H9 (cell line): ENCODE results near the gene SMPD4. TPM values are rescaled to one million over a fixed set of nuclear protein-coding genes. Genes with fewer than 3 reads are reported as not detected.
"Not testable (repeated sequence)": the region's sequence is repeated elsewhere in the genome, so short reads cannot be mapped to it uniquely, and the experiment has no call there.

Source experiments
- DNase-seq: peaks from one replicate; pipeline ENCODE4 v3.0.0-alpha.2; 2017
- H2AFZ ChIP-seq: one replicate; pipeline ENCODE4 v1.6.1; 2013; ENCODE audit warnings: mild to moderate bottlenecking, low read length, control low read depth, moderate library complexity
- H2AK5ac ChIP-seq: 2 replicates; pipeline ENCODE4 v1.6.1; 2013; ENCODE audit warnings: low read length, control low read depth, mixed read lengths; ENCODE audit not compliant: insufficient read length
- H2BK120ac ChIP-seq: one replicate; pipeline ENCODE4 v1.6.1; 2013; ENCODE audit warnings: low read depth, mild to moderate bottlenecking, low read length, control low read depth, inconsistent platforms; ENCODE audit not compliant: poor library complexity, severe bottlenecking
- H2BK12ac ChIP-seq: 2 replicates; pipeline ENCODE4 v1.6.1; 2013; ENCODE audit warnings: low read length, control low read depth, mixed read lengths, low read depth; ENCODE audit not compliant: insufficient read length
- H2BK15ac ChIP-seq: 2 replicates; pipeline ENCODE4 v1.6.1; 2013; ENCODE audit warnings: low read depth, low read length, control low read depth
- H2BK20ac ChIP-seq: one replicate; pipeline ENCODE4 v1.6.1; 2013; ENCODE audit warnings: low read depth, mild to moderate bottlenecking, low read length, control low read depth, inconsistent platforms; ENCODE audit not compliant: poor library complexity, severe bottlenecking
- H2BK5ac ChIP-seq: 2 replicates; pipeline ENCODE4 v1.6.1; 2013; ENCODE audit warnings: low read length, control low read depth, mixed read lengths; ENCODE audit not compliant: insufficient read length
- H3K14ac ChIP-seq: 2 replicates; pipeline ENCODE4 v1.6.1; 2013; ENCODE audit warnings: low read length, control low read depth; ENCODE audit not compliant: insufficient read depth
- H3K18ac ChIP-seq: 2 replicates; pipeline ENCODE4 v1.6.1; 2013; ENCODE audit warnings: low read depth, mild to moderate bottlenecking, mixed read lengths, low read length, control low read depth; ENCODE audit not compliant: insufficient read length
- H3K23ac ChIP-seq: 2 replicates; pipeline ENCODE4 v1.6.1; 2013; ENCODE audit warnings: low read length, control low read depth, mixed read lengths, low read depth; ENCODE audit not compliant: insufficient read length
- H3K23me2 ChIP-seq: 2 replicates; pipeline ENCODE4 v1.6.1; 2013; ENCODE audit warnings: low read depth, mild to moderate bottlenecking, mixed read lengths, low read length, control low read depth; ENCODE audit not compliant: insufficient read length, poor library complexity, severe bottlenecking
- H3K27ac ChIP-seq: 2 replicates; pipeline ENCODE4 v1.5.1; 2013; ENCODE audit warnings: low read length, control low read depth, mixed read lengths, low read depth; ENCODE audit not compliant: insufficient read length
- H3K27me3 ChIP-seq: 2 replicates; pipeline ENCODE4 v1.6.1; 2013; ENCODE audit warnings: low read length, control low read depth, inconsistent platforms; ENCODE audit not compliant: insufficient read depth
- H3K4ac ChIP-seq: 2 replicates; pipeline ENCODE4 v1.6.1; 2013; ENCODE audit warnings: low read depth, mild to moderate bottlenecking, control low read depth, inconsistent platforms, low read length, moderate library complexity
- H3K4me1 ChIP-seq: 2 replicates; pipeline ENCODE4 v1.6.1; 2013; ENCODE audit warnings: low read length, control low read depth, inconsistent platforms; ENCODE audit not compliant: insufficient read depth
- H3K4me2 ChIP-seq: 2 replicates; pipeline ENCODE4 v1.6.1; 2013; ENCODE audit warnings: low read length, control low read depth, mixed read lengths; ENCODE audit not compliant: insufficient read length, insufficient read depth
- H3K56ac ChIP-seq: 2 replicates; pipeline ENCODE4 v1.6.1; 2013; ENCODE audit warnings: low read depth, mild to moderate bottlenecking, mixed read lengths, low read length, control low read depth; ENCODE audit not compliant: insufficient read length
- H3K79me1 ChIP-seq: 2 replicates; pipeline ENCODE4 v1.6.1; 2013; ENCODE audit warnings: low read depth, mild to moderate bottlenecking, moderate library complexity, low read length, control low read depth, inconsistent platforms; ENCODE audit not compliant: insufficient read depth, poor library complexity, severe bottlenecking
- H3K79me2 ChIP-seq: 2 replicates; pipeline ENCODE4 v1.6.1; 2013; ENCODE audit warnings: low read length, control low read depth, inconsistent platforms; ENCODE audit not compliant: insufficient read depth
- H3K9ac ChIP-seq: 2 replicates; pipeline ENCODE4 v1.6.1; 2013; ENCODE audit warnings: low read length, control low read depth, mixed read lengths; ENCODE audit not compliant: insufficient read length; ENCODE audit errors: extremely low read depth
- H3K9me3 ChIP-seq: one replicate; pipeline ENCODE4 v1.6.1; 2013; ENCODE audit warnings: low read depth, low read length, inconsistent platforms; ENCODE audit not compliant: control insufficient read depth
- H3T11ph ChIP-seq: one replicate; pipeline ENCODE4 v1.6.1; 2013; ENCODE audit warnings: mild to moderate bottlenecking, low read length, control low read depth, inconsistent platforms
- H4K20me1 ChIP-seq: one replicate; pipeline ENCODE4 v1.6.1; 2013; ENCODE audit not compliant: control insufficient read depth, insufficient read length, insufficient read depth
- H4K5ac ChIP-seq: 2 replicates; pipeline ENCODE4 v1.6.1; 2013; ENCODE audit warnings: low read depth, mild to moderate bottlenecking, mixed read lengths, low read length, control low read depth; ENCODE audit not compliant: insufficient read length
- H4K8ac ChIP-seq: replicated peaks from 2 replicates; pipeline ENCODE4 v1.6.1; 2013; ENCODE audit warnings: low read length, control low read depth, mixed read lengths, low read depth; ENCODE audit not compliant: insufficient read length
- H4K91ac ChIP-seq: 2 replicates; pipeline ENCODE4 v1.6.1; 2013; ENCODE audit warnings: low read depth, mild to moderate bottlenecking, moderate library complexity, mixed read lengths, low read length, control low read depth; ENCODE audit not compliant: insufficient read length
- H3K27ac Mint-ChIP-seq, 3 experiments: 2 replicates in 2 of 3; 3 replicates in 1 of 3; pipeline ENCODE4 v1.8.0; 2020 to 2021; ENCODE audit warnings: mixed read lengths in 3 of 3, mild to moderate bottlenecking in 1 of 3, moderate library complexity in 1 of 3
- H3K27me3 Mint-ChIP-seq: 2 replicates; pipeline ENCODE4 v1.8.0; 2021; ENCODE audit warnings: low read depth, mild to moderate bottlenecking, moderate library complexity, mixed read lengths
- H3K36me3 Mint-ChIP-seq, 3 experiments: 2 replicates in 2 of 3; 3 replicates in 1 of 3; pipeline ENCODE4 v1.8.0; 2020 to 2021; ENCODE audit warnings: low read depth in 3 of 3, mixed read lengths in 3 of 3; ENCODE audit not compliant: insufficient read depth in 1 of 3
- H3K4me1 Mint-ChIP-seq, 2 experiments: 2 replicates each; pipeline ENCODE4 v1.8.0; 2020; ENCODE audit warnings: mixed read lengths in 2 of 2
- H3K4me3 Mint-ChIP-seq, 2 experiments: 2 replicates in 1 of 2; 3 replicates in 1 of 2; pipeline ENCODE4 v1.8.0; 2020 to 2021; ENCODE audit warnings: mild to moderate bottlenecking in 2 of 2, mixed read lengths in 2 of 2, moderate library complexity in 1 of 2
- H3K9me3 Mint-ChIP-seq, 2 experiments: 2 replicates in 1 of 2; 3 replicates in 1 of 2; pipeline ENCODE4 v1.8.0; 2020; ENCODE audit warnings: mild to moderate bottlenecking in 2 of 2, mixed read lengths in 2 of 2, moderate library complexity in 1 of 2
- WGBS: extraction: QIAGEN DNeasy Blood & Tissue Kit; methylation state at CpG from one replicate; pipeline ENCODE4 v1.1.7; 2013; ENCODE audit warnings: missing lambda C conversion rate, low lambda C conversion rate, mixed read lengths; ENCODE audit not compliant: insufficient read length; ENCODE audit errors: extremely low coverage; 5-methylcytosine and 5-hydroxymethylcytosine counted together
- total RNA-seq: library from RNA; stranded (reverse); gene quantifications from 2 replicates; pipeline ENCODE4 v1.2.1, GENCODE V29; 2021

The SMPD4 gene
- total RNA-seq, 1 experiment from 2014 or later = 105 TPM

GRCh38 chr2:130151145-130151512 lies 30.3 kb downstream of the SMPD4 start:
- not testable (repeated sequence) for H3K9ac ChIP-seq, H4K5ac ChIP-seq, H3K27ac Mint-ChIP-seq, H2BK12ac ChIP-seq, H2BK120ac ChIP-seq, H3K4me2 ChIP-seq, H3K9me3 ChIP-seq, H3K79me1 ChIP-seq, H3K4me1 ChIP-seq, DNase-seq, H2AK5ac ChIP-seq, H4K20me1 ChIP-seq, H3K79me2 ChIP-seq, H3K27me3 ChIP-seq, H3K23me2 ChIP-seq, H2AFZ ChIP-seq, H3K27ac ChIP-seq, H2BK5ac ChIP-seq, H3K23ac ChIP-seq, H4K8ac ChIP-seq, H3K18ac ChIP-seq, H3K4ac ChIP-seq, H3K14ac ChIP-seq, H3K4me3 Mint-ChIP-seq, H3K9me3 Mint-ChIP-seq, H3K4me1 Mint-ChIP-seq, H2BK15ac ChIP-seq, H4K91ac ChIP-seq, H3K27me3 Mint-ChIP-seq, H3T11ph ChIP-seq, H2BK20ac ChIP-seq, H3K56ac ChIP-seq
- WGBS = no CpG with 5 or more reads among the region's 5 CpGs
- H3K36me3 Mint-ChIP-seq = peaks cover 4 to 34% (median 31%) of the 10 kb centered on the region in 3 experiments; a peak in 6 of 7 replicates
